SK-N-SH (cell line): ENCODE data around the gene MCTP1. TPM values are rescaled to one million over a fixed set of nuclear protein-coding genes. Genes with fewer than 3 reads are reported as not detected.

ENCODE experiments used
- CTCF ChIA-PET: fragments of 300-600, 350-600 bp; formaldehyde crosslinking; extraction: SDS; loops from one replicate; lab custom pipeline; 2021; lab: Yijun Ruan, JAX
- POLR2A ChIA-PET: fragments of 350-600 bp; sonication (Branson Sonifier 250); formaldehyde crosslinking; extraction: SDS; loops from one replicate; lab custom pipeline; 2020; ENCODE audit warnings: antibody characterized with exemption, inconsistent platforms; lab: Yijun Ruan, JAX
- DNase-seq: peaks from one replicate; pipeline ENCODE4 v3.0.0; 2012
- H2AFZ ChIP-seq: fragments of 200-600 bp; sonication (generic); 2 replicates; pipeline ENCODE4 v1.8.1; 2016; ENCODE audit warnings: antibody characterized with exemption, mild to moderate bottlenecking, low read depth
- H3F3A ChIP-seq: fragments of 200-600 bp; sonication (generic); replicated peaks from 2 replicates; pipeline ENCODE3; 2016; ENCODE audit warnings: antibody characterized with exemption, mild to moderate bottlenecking; ENCODE audit not compliant: insufficient read depth
- H3K27ac ChIP-seq, 2 experiments: fragments of 200-500 bp in 1 of 2; fragments of 200-600 bp in 1 of 2; sonication (Bioruptor generic) in 1 of 2; sonication (generic), shearing (Covaris generic) in 1 of 2; 2 replicates each; pipeline versions ENCODE4 v1.5.1 to v1.6.1; 2014 to 2016; ENCODE audit warnings: low read depth in 2 of 2, inconsistent platforms in 1 of 2, low read length in 1 of 2, mild to moderate bottlenecking in 1 of 2, mixed read lengths in 1 of 2
- H3K27me3 ChIP-seq: fragments of 200-600 bp; sonication (generic), shearing (Covaris generic); 2 replicates; pipeline ENCODE4 v1.6.1; 2016; ENCODE audit warnings: mixed run types; ENCODE audit not compliant: insufficient read depth
- H3K36me3 ChIP-seq, 2 experiments: fragments of 200-500 bp in 1 of 2; fragments of 200-600 bp in 1 of 2; sonication (Bioruptor generic) in 1 of 2; sonication (generic) in 1 of 2; replicated peaks in 1 of 2; 2 replicates each; pipeline versions ENCODE3 to v1.5.1; 2014 to 2016; ENCODE audit warnings: low read length in 1 of 2, mild to moderate bottlenecking in 1 of 2; ENCODE audit not compliant: insufficient read depth in 2 of 2, control insufficient read depth in 1 of 2
- H3K4me1 ChIP-seq, 2 experiments: fragments of 200-500 bp in 1 of 2; fragments of 200-600 bp in 1 of 2; sonication (Bioruptor generic) in 1 of 2; sonication (generic), shearing (Covaris generic) in 1 of 2; 2 replicates each; pipeline versions ENCODE4 v1.5.1 to v1.6.1; 2014 to 2016; ENCODE audit warnings: low read depth in 1 of 2, low read length in 1 of 2, mixed run types in 1 of 2; ENCODE audit not compliant: insufficient read depth in 2 of 2, control insufficient read depth in 1 of 2
- H3K4me2 ChIP-seq: fragments of 200-600 bp; sonication (generic), shearing (Covaris generic); 2 replicates; pipeline ENCODE4 v1.6.1; 2017; ENCODE audit warnings: mixed run types
- H3K4me3 ChIP-seq, 2 experiments: fragments of 200-500 bp in 1 of 2; fragments of 200-600 bp in 1 of 2; sonication (Bioruptor generic) in 1 of 2; sonication (generic), shearing (Covaris generic) in 1 of 2; 2 replicates each; pipeline versions ENCODE4 v1.5.1 to v1.8.1; 2014 to 2016; ENCODE audit warnings: low read depth in 2 of 2, inconsistent platforms in 1 of 2, low read length in 1 of 2, mild to moderate bottlenecking in 1 of 2, mixed read lengths in 1 of 2, moderate library complexity in 1 of 2
- H3K79me2 ChIP-seq: fragments of 200-600 bp; sonication (generic); 2 replicates; pipeline ENCODE4 v1.8.1; 2017; ENCODE audit warnings: mild to moderate bottlenecking; ENCODE audit not compliant: insufficient read depth
- H3K9ac ChIP-seq: fragments of 200-600 bp; sonication (generic); 2 replicates; pipeline ENCODE4 v1.6.1; 2017; ENCODE audit warnings: mixed run types
- H3K9me2 ChIP-seq: fragments of 200-600 bp; sonication (generic); 2 replicates; pipeline ENCODE4 v1.6.1; 2017; ENCODE audit warnings: mixed run types
- H3K9me3 ChIP-seq: fragments of 200-600 bp; sonication (generic); 2 replicates; pipeline ENCODE4 v1.6.1; 2017; ENCODE audit warnings: mixed run types, mild to moderate bottlenecking, moderate library complexity
- H4K20me1 ChIP-seq: fragments of 200-600 bp; sonication (generic); 2 replicates; pipeline ENCODE4 v1.6.1; 2017; ENCODE audit warnings: mild to moderate bottlenecking, mixed run types; ENCODE audit not compliant: insufficient read depth
- CHD2 ChIP-seq: fragments of 150-350 bp; IDR thresholded peaks from 2 replicates; pipeline ENCODE4 v1.6.1; 2018; ENCODE audit warnings: low read length; ENCODE audit not compliant: partially characterized antibody
- ELF1 ChIP-seq: IDR thresholded peaks from 2 replicates; pipeline ENCODE4 v1.4.0; 2012
- EP300 ChIP-seq, 2 experiments: IDR thresholded peaks; 2 replicates each; pipeline versions ENCODE4 v1.4.0 to v1.6.1; 2012; ENCODE audit warnings: borderline replicate concordance in 1 of 2, low read depth in 1 of 2, low read length in 1 of 2
- EZH2phosphoT487 ChIP-seq: fragments of 200-600 bp; sonication (generic); IDR thresholded peaks from 2 replicates; pipeline ENCODE4 v1.6.1; 2017; ENCODE audit warnings: low read depth, mixed run types, mild to moderate bottlenecking, antibody characterized with exemption, moderate library complexity, borderline replicate concordance
- FOXJ3 ChIP-seq: sonication (generic); formaldehyde crosslinking; IDR thresholded peaks from 2 replicates; pipeline ENCODE4 v1.5.1; 2020; ENCODE audit warnings: mild to moderate bottlenecking, missing genetic modification reagents
- NFIC ChIP-seq: IDR thresholded peaks from 2 replicates; pipeline ENCODE4 v1.4.0; 2012; ENCODE audit warnings: borderline replicate concordance
- NRF1 ChIP-seq: IDR thresholded peaks from 2 replicates; pipeline ENCODE4 v1.6.1; 2012; ENCODE audit warnings: low read depth, mild to moderate bottlenecking, low read length
- POLR2AphosphoS5 ChIP-seq: IDR thresholded peaks from 2 replicates; pipeline ENCODE4 v1.6.1; 2012; ENCODE audit warnings: low read depth, low read length
- RAD21 ChIP-seq: IDR thresholded peaks from 2 replicates; pipeline ENCODE4 v1.6.1; 2012; ENCODE audit warnings: mild to moderate bottlenecking, low read length
- RCOR1 ChIP-seq: fragments of 150-350 bp; IDR thresholded peaks from 2 replicates; pipeline ENCODE4 v1.6.1; 2017; ENCODE audit warnings: antibody characterized with exemption, low read length
- SIN3A ChIP-seq: IDR thresholded peaks from 2 replicates; pipeline ENCODE4 v1.6.1; 2012; ENCODE audit warnings: low read depth, mild to moderate bottlenecking, low read length, moderate library complexity, borderline replicate concordance
- TAF1 ChIP-seq: IDR thresholded peaks from 2 replicates; pipeline ENCODE4 v1.6.1; 2012; ENCODE audit warnings: low read depth, mild to moderate bottlenecking, low read length, moderate library complexity, borderline replicate concordance
- USF2 ChIP-seq: fragments of 150-350 bp; IDR thresholded peaks from 2 replicates; pipeline ENCODE4 v1.6.1; 2017; ENCODE audit warnings: antibody characterized with exemption, low read length, low read depth, borderline replicate concordance
- WGBS: methylation state at CpG from one replicate; pipeline ENCODE4 v1.1.6; 2017; ENCODE audit warnings: low lambda C conversion rate; 5-methylcytosine and 5-hydroxymethylcytosine counted together
- polyA plus RNA-seq, 3 experiments: library from polyadenylated mRNA; depleted of rRNA; stranded (reverse); fragments of >200 nt; gene quantifications; 2 replicates each; pipeline ENCODE4 v1.2.3, GENCODE V29; 2012
- TF ChIP-seq, protein P1 (sequence below): IDR thresholded peaks from 2 replicates; pipeline ENCODE4; 2012
- TF ChIP-seq, protein P2 (sequence below): fragments of 200-600 bp; sonication (generic); IDR thresholded peaks from 2 replicates; pipeline ENCODE4 v1.6.1; 2017; ENCODE audit warnings: antibody characterized with exemption, mild to moderate bottlenecking, moderate library complexity
- TF ChIP-seq, protein P3 (sequence below): fragments of 150-350 bp; IDR thresholded peaks from 2 replicates; pipeline ENCODE4 v1.6.1; 2016; ENCODE audit warnings: mild to moderate bottlenecking, low read depth, low read length

Gene MCTP1
- 0.53 and 0.62 TPM in 2 replicates for polyA plus RNA-seq (2012; rRNA removed)
- polyA plus RNA-seq (2012; cell fraction: cytosol; rRNA removed), result 0.87 and 1.2 TPM in 2 replicates
- polyA plus RNA-seq (2012; cell fraction: nucleus; rRNA removed), result 0.74 and 1.4 TPM in 2 replicates

- Histone ChIP-seq H4K20me1 (no peaks in the 10 kb centered on the region), H3K4me1 (peaks cover 6% of the 10 kb centered on the region in 2 experiments; a peak in 2 of 4 replicates), H3K9me3 (no peaks in the 10 kb centered on the region), H3K27ac (no peak within 1 kb of the TSS), H3K9me2 (no peaks in the 10 kb centered on the region), H3K4me3 (peak within 1 kb of the TSS; percentile 50 to 69), H3K27me3 (peaks cover 43% of the 10 kb centered on the region), H3K4me2 (peak within 1 kb of the TSS; percentile 91), H2AFZ (peak within 1 kb of the TSS; percentile 91)
- ChIA-PET CTCF (interaction anchor here (0.6 to 1.3 kb wide), 6 partner anchors 20 to 1444 kb away, joined by 3 read pairs; no protein-coding TSS in a partner anchor), POLR2A (interaction anchor here (0.6 kb wide), 1 partner anchor 1536 kb away, joined by 3 read pairs; no protein-coding TSS in a partner anchor)
- under 1% methylated on average over 20 of the region's 83 CpGs for WGBS
- DNase-seq, result peak; percentile 60
- TF ChIP-seq TAF1, result no peak
- 0 out of 4 replicates have a peak, but pooled peaks of 1 of the 2 experiments have one; percentile 10 for TF ChIP-seq EP300 (IDR thresholded peaks at IDR 0.05; ENCODE audit: borderline replicate concordance in 1 of 2, low read depth in 1 of 2, low read length in 1 of 2)
- TF ChIP-seq, all 33 proteins: peak for 1
- no peak within 1 kb of the TSS for H3K9ac ChIP-seq
- H3K79me2 ChIP-seq, result no peaks in the 10 kb centered on the region
- H3K36me3 ChIP-seq, result no peaks in the 10 kb centered on the region
- H3F3A ChIP-seq, result no peaks in the 10 kb centered on the region
Measured at GRCh38 chr5:95284572-95285408, at the start of gene MCTP1. MCTP1 (minus strand) TSS chr5:95285094.

GRCh38 chr5:95332158-95332557, 47.3 kb upstream of the MCTP1 start:
- POLR2A ChIA-PET, result no interaction called here
- no peaks in the 10 kb centered on the region for H3K79me2 ChIP-seq
- H3K9me2 ChIP-seq, result no peaks in the 10 kb centered on the region
- H3K9me3 ChIP-seq, result no peaks in the 10 kb centered on the region
- no peak for DNase-seq
- no peaks in the 10 kb centered on the region for H3K36me3 ChIP-seq
- H3K27ac ChIP-seq, result no peak overlapping the region
- TF ChIP-seq NFIC, result no peak
- TF ChIP-seq, protein P1, sequence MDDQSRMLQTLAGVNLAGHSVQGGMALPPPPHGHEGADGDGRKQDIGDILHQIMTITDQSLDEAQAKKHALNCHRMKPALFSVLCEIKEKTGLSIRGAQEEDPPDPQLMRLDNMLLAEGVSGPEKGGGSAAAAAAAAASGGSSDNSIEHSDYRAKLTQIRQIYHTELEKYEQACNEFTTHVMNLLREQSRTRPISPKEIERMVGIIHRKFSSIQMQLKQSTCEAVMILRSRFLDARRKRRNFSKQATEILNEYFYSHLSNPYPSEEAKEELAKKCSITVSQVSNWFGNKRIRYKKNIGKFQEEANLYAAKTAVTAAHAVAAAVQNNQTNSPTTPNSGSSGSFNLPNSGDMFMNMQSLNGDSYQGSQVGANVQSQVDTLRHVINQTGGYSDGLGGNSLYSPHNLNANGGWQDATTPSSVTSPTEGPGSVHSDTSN, result no peak
- no peak for TF ChIP-seq TAF1
- no peak for TF ChIP-seq RAD21
- TF ChIP-seq POLR2AphosphoS5, result no peak
- no peak for TF ChIP-seq EZH2phosphoT487
- TF ChIP-seq, protein P2, sequence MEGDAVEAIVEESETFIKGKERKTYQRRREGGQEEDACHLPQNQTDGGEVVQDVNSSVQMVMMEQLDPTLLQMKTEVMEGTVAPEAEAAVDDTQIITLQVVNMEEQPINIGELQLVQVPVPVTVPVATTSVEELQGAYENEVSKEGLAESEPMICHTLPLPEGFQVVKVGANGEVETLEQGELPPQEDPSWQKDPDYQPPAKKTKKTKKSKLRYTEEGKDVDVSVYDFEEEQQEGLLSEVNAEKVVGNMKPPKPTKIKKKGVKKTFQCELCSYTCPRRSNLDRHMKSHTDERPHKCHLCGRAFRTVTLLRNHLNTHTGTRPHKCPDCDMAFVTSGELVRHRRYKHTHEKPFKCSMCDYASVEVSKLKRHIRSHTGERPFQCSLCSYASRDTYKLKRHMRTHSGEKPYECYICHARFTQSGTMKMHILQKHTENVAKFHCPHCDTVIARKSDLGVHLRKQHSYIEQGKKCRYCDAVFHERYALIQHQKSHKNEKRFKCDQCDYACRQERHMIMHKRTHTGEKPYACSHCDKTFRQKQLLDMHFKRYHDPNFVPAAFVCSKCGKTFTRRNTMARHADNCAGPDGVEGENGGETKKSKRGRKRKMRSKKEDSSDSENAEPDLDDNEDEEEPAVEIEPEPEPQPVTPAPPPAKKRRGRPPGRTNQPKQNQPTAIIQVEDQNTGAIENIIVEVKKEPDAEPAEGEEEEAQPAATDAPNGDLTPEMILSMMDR, result no peak
- no peak for TF ChIP-seq SIN3A
- no peak for TF ChIP-seq USF2
- TF ChIP-seq ELF1, result no peak
- TF ChIP-seq NRF1, result no peak
- TF ChIP-seq CHD2, result no peak
- no peak for TF ChIP-seq RCOR1
- no peak for TF ChIP-seq FOXJ3 (CRISPR knock-in tag)
- TF ChIP-seq, protein P3, sequence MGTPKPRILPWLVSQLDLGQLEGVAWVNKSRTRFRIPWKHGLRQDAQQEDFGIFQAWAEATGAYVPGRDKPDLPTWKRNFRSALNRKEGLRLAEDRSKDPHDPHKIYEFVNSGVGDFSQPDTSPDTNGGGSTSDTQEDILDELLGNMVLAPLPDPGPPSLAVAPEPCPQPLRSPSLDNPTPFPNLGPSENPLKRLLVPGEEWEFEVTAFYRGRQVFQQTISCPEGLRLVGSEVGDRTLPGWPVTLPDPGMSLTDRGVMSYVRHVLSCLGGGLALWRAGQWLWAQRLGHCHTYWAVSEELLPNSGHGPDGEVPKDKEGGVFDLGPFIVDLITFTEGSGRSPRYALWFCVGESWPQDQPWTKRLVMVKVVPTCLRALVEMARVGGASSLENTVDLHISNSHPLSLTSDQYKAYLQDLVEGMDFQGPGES, result no peak
- TF ChIP-seq, all 33 proteins: peak for 0
- 15% methylated on average over 3 of the region's 3 CpGs for WGBS
- Histone ChIP-seq H2AFZ (no peak overlapping the region), H3K27me3 (no peaks in the 10 kb centered on the region; the same call in 1 of the 2 replicates), H4K20me1 (no peaks in the 10 kb centered on the region), H3F3A (no peaks in the 10 kb centered on the region), H3K4me2 (no peak overlapping the region), H3K4me1 (no peaks in the 10 kb centered on the region), H3K4me3 (no peak overlapping the region), H3K9ac (no peak overlapping the region)
- CTCF ChIA-PET, result no interaction called here
